Ovary (tissue), 9 donors: ENCODE data around the gene ZNF606. TPM values are rescaled to one million over a fixed set of nuclear protein-coding genes. Genes with fewer than 3 reads are reported as not detected.

ENCODE experiments used
- DNase-seq, 5 donors: peaks; one replicate each; pipeline ENCODE4 v3.0.0-alpha.2; 2019 to 2020
- H3K27ac ChIP-seq, 2 donors: fragments of 200-600 bp; one replicate each; pipeline versions ENCODE4 v1.5.1 to v1.8.0; 2019 to 2022
- H3K27me3 ChIP-seq: fragments of 200-600 bp; one replicate; pipeline ENCODE4 v1.8.0; 2022
- H3K36me3 ChIP-seq: fragments of 200-600 bp; sonication (generic); one replicate; pipeline ENCODE4 v1.5.1; 2019
- H3K4me1 ChIP-seq: one replicate; pipeline ENCODE4 v1.8.1; 2013; ENCODE audit warnings: mild to moderate bottlenecking, moderate library complexity; ENCODE audit not compliant: insufficient read depth
- H3K4me3 ChIP-seq: fragments of 200-600 bp; sonication (generic); one replicate; pipeline ENCODE4 v1.5.1; 2017
- H3K9me3 ChIP-seq, 2 donors: fragments of 200-600 bp in 1 of 2; sonication (generic) in 1 of 2; one replicate each; pipeline versions ENCODE4 v1.5.1 to v1.8.1; 2013 to 2019; ENCODE audit warnings: mild to moderate bottlenecking in 1 of 2, moderate library complexity in 1 of 2
- EP300 ChIP-seq: sonication (generic); formaldehyde crosslinking; IDR thresholded peaks from one replicate; pipeline ENCODE4 v1.6.1; 2017; ENCODE audit warnings: antibody characterized with exemption
- POLR2A ChIP-seq: fragments of 450-650 bp; IDR thresholded peaks from one replicate; pipeline ENCODE4 v1.6.1; 2017; ENCODE audit warnings: antibody characterized with exemption, mild to moderate bottlenecking, moderate library complexity
- WGBS, 3 donors: extraction: QIAGEN DNeasy Blood & Tissue Kit in 1 of 3; methylation state at CpG; one replicate each; pipeline versions ENCODE4 v1.1.5 to v1.1.7; 2013 to 2017; 5-methylcytosine and 5-hydroxymethylcytosine counted together
- intact Hi-C, 4 donors: fragments of 100-400 bp; cut with DNase I; formaldehyde crosslinking; loops; one replicate each; pipeline versions ENCODE4 v1.11.0 to v1.15.1; 2022 to 2023
- polyA plus RNA-seq, 2 donors: library from polyadenylated mRNA; stranded (reverse); fragments of 200-250 nt in 1 of 2; fragments of 350-450 nt in 1 of 2; fragmentation: Illumina TruSeq in 1 of 2; extraction: RNeasy Lipid Tissue Mini Kit (QIAGEN cat#74804) in 1 of 2; gene quantifications; one replicate each; pipeline ENCODE4 v1.2.3, GENCODE V29; 2013 to 2014
- total RNA-seq, 7 donors: library from RNA; depleted of rRNA in 2 of 7; stranded (reverse); fragments of >200 nt in 2 of 7; fragmentation: NEBNext Ultra II Directional in 3 of 7; extraction: Animal tissue kit (Norgen Biotek cat#: 25700) in 3 of 7; gene quantifications; one replicate each; pipeline versions ENCODE4 v1.1.0 to v1.2.4, GENCODE V29; 2016 to 2023
- TF ChIP-seq, protein P1 (sequence below), 3 donors: fragments of 450-650 bp in 2 of 3; fragments of 200-600 bp in 1 of 3; IDR thresholded peaks; one replicate each; pipeline versions ENCODE4 v1.5.1 to v1.8.0; 2016 to 2022; ENCODE audit warnings: antibody characterized with exemption in 3 of 3, mild to moderate bottlenecking in 1 of 3
- donor health status: DM: no; HTN: no; CAD: no; lungs with moderate emphysema.
- donor health status: DM: no; HTN: no; CAD: no.
- donor health status: Bipolar disorder and iron deficiency.
- donor health status: DM: yes; HTN: yes; CAD: no.
- donor health status: DM: no; HTN: no; CAD: no.
- donor health status: DM: yes; HTN: yes; CAD: no.

The ZNF606 gene
- total and polyA plus RNA-seq, 9 donors: 7.3 to 38.1 (median 22.3) TPM

DNA sequence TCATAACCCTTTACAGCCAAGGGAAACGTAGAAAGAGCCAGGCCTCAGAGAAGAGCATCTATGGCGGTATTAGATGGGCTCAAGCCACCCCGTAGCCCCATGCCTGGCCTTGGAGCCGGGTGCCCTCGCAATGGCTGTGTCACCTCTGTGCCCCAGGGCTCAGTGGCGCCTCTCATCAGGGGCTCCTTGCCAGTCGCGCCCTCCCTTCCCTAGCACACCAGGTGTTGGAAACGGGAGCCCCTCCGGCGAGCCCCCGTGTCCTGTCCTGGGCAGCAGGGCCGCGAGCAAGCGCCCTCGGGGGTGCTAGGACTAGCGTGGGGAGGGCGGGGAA lies 55.6 kb downstream of the ZNF606 start:
- intact Hi-C loops: no loop called here
- peak overlapping the region; percentile 56 to 71 for H3K27ac ChIP-seq
- H3K9me3 ChIP-seq: peaks cover 0 to 39% of the 10 kb centered on the region in 2 donors
- H3K36me3 ChIP-seq: no peaks in the 10 kb centered on the region
- peak overlapping the region; percentile 91 for H3K4me3 ChIP-seq
- 1% methylated on average over 14 to 18 of the region's 18 CpGs for WGBS, 3 donors
- H3K4me1 ChIP-seq: peaks cover 4% of the 10 kb centered on the region
- DNase-seq: peak in 1 of 5 donors; percentile 23
- H3K27me3 ChIP-seq: no peaks in the 10 kb centered on the region
- TF ChIP-seq POLR2A (no peak), EP300 (no peak)
- TF ChIP-seq, protein P1, sequence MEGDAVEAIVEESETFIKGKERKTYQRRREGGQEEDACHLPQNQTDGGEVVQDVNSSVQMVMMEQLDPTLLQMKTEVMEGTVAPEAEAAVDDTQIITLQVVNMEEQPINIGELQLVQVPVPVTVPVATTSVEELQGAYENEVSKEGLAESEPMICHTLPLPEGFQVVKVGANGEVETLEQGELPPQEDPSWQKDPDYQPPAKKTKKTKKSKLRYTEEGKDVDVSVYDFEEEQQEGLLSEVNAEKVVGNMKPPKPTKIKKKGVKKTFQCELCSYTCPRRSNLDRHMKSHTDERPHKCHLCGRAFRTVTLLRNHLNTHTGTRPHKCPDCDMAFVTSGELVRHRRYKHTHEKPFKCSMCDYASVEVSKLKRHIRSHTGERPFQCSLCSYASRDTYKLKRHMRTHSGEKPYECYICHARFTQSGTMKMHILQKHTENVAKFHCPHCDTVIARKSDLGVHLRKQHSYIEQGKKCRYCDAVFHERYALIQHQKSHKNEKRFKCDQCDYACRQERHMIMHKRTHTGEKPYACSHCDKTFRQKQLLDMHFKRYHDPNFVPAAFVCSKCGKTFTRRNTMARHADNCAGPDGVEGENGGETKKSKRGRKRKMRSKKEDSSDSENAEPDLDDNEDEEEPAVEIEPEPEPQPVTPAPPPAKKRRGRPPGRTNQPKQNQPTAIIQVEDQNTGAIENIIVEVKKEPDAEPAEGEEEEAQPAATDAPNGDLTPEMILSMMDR (IDR thresholded peaks at IDR 0.05): no peak

DNA sequence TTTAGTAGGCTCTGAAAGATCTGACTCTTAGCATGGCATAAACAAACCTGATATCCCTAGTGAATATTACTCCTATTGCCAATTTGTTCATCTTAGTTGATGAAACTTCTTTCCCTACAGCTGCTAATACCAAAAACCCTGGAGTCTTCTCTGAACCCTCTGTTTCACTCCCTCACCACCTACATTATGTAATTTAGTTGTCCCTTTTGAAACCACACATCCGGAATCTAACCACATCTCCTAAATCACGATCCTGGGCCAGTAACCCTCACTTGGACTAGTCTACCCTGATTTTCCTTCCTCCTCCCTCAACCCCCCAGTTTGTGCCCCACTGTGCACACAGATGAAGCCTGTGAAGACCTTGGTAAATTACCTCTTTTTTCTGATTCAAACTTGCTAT lies 56.3 kb downstream of the ZNF606 start:
- Histone ChIP-seq H3K4me3 (no peak overlapping the region), H3K27ac (no peak overlapping the region), H3K27me3 (no peaks in the 10 kb centered on the region), H3K4me1 (peaks cover 4% of the 10 kb centered on the region), H3K9me3 (peaks cover 0 to 46% of the 10 kb centered on the region in 2 donors), H3K36me3 (no peaks in the 10 kb centered on the region)
- WGBS, 3 donors: 65 to 87% (median 70%) methylated on average over 2 of the region's 2 CpGs
- TF ChIP-seq EP300: no peak
- no peak for TF ChIP-seq POLR2A
- TF ChIP-seq, protein P1 (IDR thresholded peaks at IDR 0.05): no peak
- intact Hi-C loops: no loop called here
- no peak for DNase-seq

DNA sequence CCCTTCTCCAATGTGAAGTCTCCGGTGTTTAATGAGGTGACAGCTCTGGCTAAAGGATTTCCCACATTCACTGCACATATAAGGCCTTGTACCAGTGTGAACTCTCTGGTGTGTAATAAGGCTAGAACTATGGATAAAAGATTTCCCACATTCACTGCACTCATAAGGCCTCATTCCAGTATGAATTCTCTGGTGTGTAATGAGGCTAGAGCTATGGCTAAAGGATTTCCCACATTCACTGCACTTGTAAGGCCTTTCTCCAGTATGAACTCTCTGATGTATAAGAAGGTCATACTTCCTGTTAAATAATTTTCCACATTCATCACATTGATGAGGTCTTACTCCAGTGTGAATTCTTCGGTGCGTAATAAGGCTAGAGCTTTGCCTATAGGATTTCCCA lies 61.0 kb downstream of the ZNF606 start:
- H3K4me3 ChIP-seq: no peak overlapping the region
- H3K36me3 ChIP-seq: no peaks in the 10 kb centered on the region
- intact Hi-C loops: no loop called here
- WGBS, 3 donors: 98 to 100% (median 98%) methylated on average over 3 of the region's 3 CpGs
- no peak overlapping the region for H3K27ac ChIP-seq
- H3K9me3 ChIP-seq: peaks cover 5 to 63% of the 10 kb centered on the region in 2 donors
- no peaks in the 10 kb centered on the region for H3K27me3 ChIP-seq
- peaks cover 2% of the 10 kb centered on the region for H3K4me1 ChIP-seq
- TF ChIP-seq, protein P1 (IDR thresholded peaks at IDR 0.05): no peak
- no peak for TF ChIP-seq POLR2A
- no peak for TF ChIP-seq EP300
- no peak for DNase-seq

DNA sequence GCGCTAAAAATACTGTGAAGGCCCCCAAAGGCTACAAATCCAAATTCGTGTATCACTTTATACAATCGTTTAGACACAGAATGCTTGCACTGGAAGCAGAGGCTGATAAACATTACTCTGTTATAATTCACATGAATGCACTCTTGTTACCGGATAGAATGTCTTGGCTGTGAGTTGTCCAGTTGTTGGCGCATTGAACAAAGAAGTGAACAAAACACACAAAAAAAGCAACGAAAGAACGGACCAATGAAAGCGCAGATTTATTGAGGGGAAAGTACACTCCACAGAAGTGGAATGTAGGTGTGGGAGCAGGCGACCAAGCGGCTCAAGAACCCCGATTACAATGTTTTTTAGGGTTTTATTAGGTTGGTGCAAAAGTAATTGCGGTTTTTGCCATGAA lies 66.9 kb downstream of the ZNF606 start:
- intact Hi-C loops: no loop called here
- peaks cover 11 to 28% of the 10 kb centered on the region in 2 donors for H3K9me3 ChIP-seq
- H3K36me3 ChIP-seq: no peaks in the 10 kb centered on the region
- DNase-seq: no peak
- TF ChIP-seq, protein P1 (IDR thresholded peaks at IDR 0.05): no peak
- TF ChIP-seq POLR2A: no peak
- TF ChIP-seq EP300: no peak
- no peak overlapping the region for H3K27ac ChIP-seq
- no peak overlapping the region for H3K4me3 ChIP-seq
- no peaks in the 10 kb centered on the region for H3K4me1 ChIP-seq
- 88 to 92% (median 88%) methylated on average over 12 of the region's 12 CpGs for WGBS, 3 donors
- H3K27me3 ChIP-seq: no peaks in the 10 kb centered on the region
